Measurements from ENCODE around the gene APOL4.

GRCh38 chr22:36196254-36197064 is 5.2 kb downstream of the APOL4 start:
- TF ChIP-seq CTCF (optimal IDR thresholded peaks at IDR 0.05 in 1 of 3, IDR thresholded peaks at IDR 0.05 in 1 of 3, conservative IDR thresholded peaks at IDR 0.05 in 1 of 3; ENCODE audit: extremely low read depth in 1 of 3, insufficient read depth in 2 of 3, low read length in 3 of 3) (no peak), EZH2 (IDR thresholded peaks at IDR 0.05; ENCODE audit: low read length) (no peak)

Measured in keratinocyte (primary cell).